KMS-11 (cell line): ENCODE results near the gene IGSF8.

ENCODE experiments used
- H2AFZ ChIP-seq: fragments of 200-600 bp; sonication (generic); 2 replicates; pipeline ENCODE4 v1.6.1; 2016; ENCODE audit warnings: antibody characterized with exemption, mixed run types, low read depth
- H3K27ac ChIP-seq: fragments of 200-600 bp; sonication (generic); 2 replicates; pipeline ENCODE4 v1.6.1; 2016; ENCODE audit warnings: mild to moderate bottlenecking, mixed run types
- H3K27me3 ChIP-seq: fragments of 200-600 bp; sonication (generic); 2 replicates; pipeline ENCODE4 v1.6.1; 2017; ENCODE audit warnings: mild to moderate bottlenecking, low read depth, mixed run types, moderate library complexity; ENCODE audit not compliant: insufficient read depth
- H3K36me3 ChIP-seq: fragments of 200-600 bp; sonication (generic); 2 replicates; pipeline ENCODE4 v1.6.1; 2017; ENCODE audit warnings: mild to moderate bottlenecking, mixed run types; ENCODE audit not compliant: insufficient read depth
- H3K4me1 ChIP-seq: fragments of 200-600 bp; sonication (generic); 2 replicates; pipeline ENCODE4 v1.6.1; 2016; ENCODE audit warnings: mild to moderate bottlenecking, low read depth, mixed run types; ENCODE audit not compliant: poor library complexity, severe bottlenecking
- H3K4me2 ChIP-seq: fragments of 200-600 bp; sonication (generic); 2 replicates; pipeline ENCODE4 v1.7.0; 2016; ENCODE audit warnings: mild to moderate bottlenecking, mixed run types
- H3K4me3 ChIP-seq: fragments of 200-600 bp; sonication (generic); IDR thresholded peaks from 2 replicates; pipeline ENCODE4 v1.6.1; 2017; ENCODE audit warnings: low read depth, low read length, mixed read lengths; ENCODE audit not compliant: insufficient read depth
- H3K79me2 ChIP-seq: fragments of 200-600 bp; sonication (generic); 2 replicates; pipeline ENCODE4 v1.6.1; 2016; ENCODE audit warnings: low read depth, mixed run types; ENCODE audit not compliant: insufficient read depth
- H3K9ac ChIP-seq: fragments of 200-600 bp; sonication (generic); 2 replicates; pipeline ENCODE4 v1.6.1; 2016; ENCODE audit warnings: mild to moderate bottlenecking, mixed run types
- H4K20me1 ChIP-seq: fragments of 200-600 bp; sonication (generic); 2 replicates; pipeline ENCODE4 v1.6.1; 2016; ENCODE audit warnings: mild to moderate bottlenecking, mixed run types; ENCODE audit not compliant: insufficient read depth
- TF ChIP-seq, protein P1 (sequence below): fragments of 200-600 bp; sonication (generic); conservative IDR thresholded peaks from 2 replicates; pipeline ENCODE4 v1.6.1; 2017; ENCODE audit warnings: low read depth, mild to moderate bottlenecking, antibody characterized with exemption, low read length, moderate library complexity, mixed read lengths

IGSF8 gene

DNA sequence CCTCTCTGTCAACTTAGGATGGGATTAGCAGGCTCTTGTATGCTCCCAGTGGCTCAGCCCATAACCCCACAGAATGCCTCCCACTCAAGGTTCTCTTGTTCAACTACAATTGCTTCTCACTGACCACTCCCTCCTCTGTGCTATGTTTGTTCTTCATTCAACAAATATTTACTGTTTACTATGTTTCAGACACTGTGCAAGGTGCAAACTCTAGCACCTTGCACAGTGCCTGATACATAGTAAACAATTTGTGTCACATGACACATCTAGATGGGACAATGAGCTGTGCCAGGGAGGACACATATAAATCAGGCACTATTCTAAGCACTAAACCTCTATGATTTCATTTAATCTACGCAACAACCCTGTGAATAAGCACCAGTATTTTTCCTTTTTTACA lies 32.5 kb upstream of the IGSF8 start:
- no peak overlapping the region for H3K4me2 ChIP-seq
- no peak overlapping the region for H3K4me3 ChIP-seq
- H4K20me1 ChIP-seq, result no peaks in the 10 kb centered on the region
- TF ChIP-seq, protein P1, sequence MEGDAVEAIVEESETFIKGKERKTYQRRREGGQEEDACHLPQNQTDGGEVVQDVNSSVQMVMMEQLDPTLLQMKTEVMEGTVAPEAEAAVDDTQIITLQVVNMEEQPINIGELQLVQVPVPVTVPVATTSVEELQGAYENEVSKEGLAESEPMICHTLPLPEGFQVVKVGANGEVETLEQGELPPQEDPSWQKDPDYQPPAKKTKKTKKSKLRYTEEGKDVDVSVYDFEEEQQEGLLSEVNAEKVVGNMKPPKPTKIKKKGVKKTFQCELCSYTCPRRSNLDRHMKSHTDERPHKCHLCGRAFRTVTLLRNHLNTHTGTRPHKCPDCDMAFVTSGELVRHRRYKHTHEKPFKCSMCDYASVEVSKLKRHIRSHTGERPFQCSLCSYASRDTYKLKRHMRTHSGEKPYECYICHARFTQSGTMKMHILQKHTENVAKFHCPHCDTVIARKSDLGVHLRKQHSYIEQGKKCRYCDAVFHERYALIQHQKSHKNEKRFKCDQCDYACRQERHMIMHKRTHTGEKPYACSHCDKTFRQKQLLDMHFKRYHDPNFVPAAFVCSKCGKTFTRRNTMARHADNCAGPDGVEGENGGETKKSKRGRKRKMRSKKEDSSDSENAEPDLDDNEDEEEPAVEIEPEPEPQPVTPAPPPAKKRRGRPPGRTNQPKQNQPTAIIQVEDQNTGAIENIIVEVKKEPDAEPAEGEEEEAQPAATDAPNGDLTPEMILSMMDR, result no peak
- no peak overlapping the region for H3K9ac ChIP-seq
- H2AFZ ChIP-seq, result no peak overlapping the region
- H3K36me3 ChIP-seq, result no peaks in the 10 kb centered on the region
- no peak overlapping the region for H3K27ac ChIP-seq
- no peaks in the 10 kb centered on the region for H3K27me3 ChIP-seq
- H3K79me2 ChIP-seq, result no peaks in the 10 kb centered on the region
- H3K4me1 ChIP-seq, result peaks cover 4% of the 10 kb centered on the region

DNA sequence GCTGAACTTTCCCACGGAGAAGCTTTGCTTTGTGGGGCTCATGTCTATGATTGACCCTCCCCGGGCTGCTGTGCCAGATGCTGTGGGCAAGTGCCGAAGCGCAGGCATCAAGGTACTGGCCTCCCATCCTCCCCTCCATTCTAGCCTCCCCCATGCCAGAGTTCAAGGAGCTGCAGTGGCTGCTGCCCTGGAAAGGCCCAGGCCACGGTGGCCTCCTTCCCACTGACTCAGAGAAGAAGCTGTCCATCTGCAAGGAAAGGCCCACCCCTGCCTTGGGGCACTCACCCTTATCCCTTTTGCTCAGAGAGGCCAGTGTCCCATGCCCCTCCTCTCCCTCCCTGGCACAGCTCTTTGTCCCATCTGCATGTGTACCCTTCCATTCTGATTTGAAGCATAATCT lies 32.1 kb upstream of the IGSF8 start:
- Histone ChIP-seq H3K79me2 (no peaks in the 10 kb centered on the region), H3K27ac (no peak overlapping the region), H3K9ac (no peak overlapping the region), H3K4me2 (no peak overlapping the region), H3K4me3 (no peak overlapping the region), H3K27me3 (no peaks in the 10 kb centered on the region), H2AFZ (no peak overlapping the region), H3K36me3 (no peaks in the 10 kb centered on the region), H3K4me1 (peaks cover 9% of the 10 kb centered on the region), H4K20me1 (no peaks in the 10 kb centered on the region)
- TF ChIP-seq, protein P1, result no peak

- no peaks in the 10 kb centered on the region for H3K36me3 ChIP-seq
- H3K27ac ChIP-seq, result no peak overlapping the region
- no peaks in the 10 kb centered on the region for H4K20me1 ChIP-seq
- peaks cover 11% of the 10 kb centered on the region for H3K4me1 ChIP-seq
- no peaks in the 10 kb centered on the region for H3K79me2 ChIP-seq
- H3K4me2 ChIP-seq, result no peak overlapping the region
- H3K9ac ChIP-seq, result no peak overlapping the region
- no peak overlapping the region for H2AFZ ChIP-seq
- no peak overlapping the region for H3K4me3 ChIP-seq
- no peaks in the 10 kb centered on the region for H3K27me3 ChIP-seq
- TF ChIP-seq, protein P1, result no peak
Measured at GRCh38 chr1:160129966-160130365, 31.5 kb upstream of the IGSF8 start.

DNA sequence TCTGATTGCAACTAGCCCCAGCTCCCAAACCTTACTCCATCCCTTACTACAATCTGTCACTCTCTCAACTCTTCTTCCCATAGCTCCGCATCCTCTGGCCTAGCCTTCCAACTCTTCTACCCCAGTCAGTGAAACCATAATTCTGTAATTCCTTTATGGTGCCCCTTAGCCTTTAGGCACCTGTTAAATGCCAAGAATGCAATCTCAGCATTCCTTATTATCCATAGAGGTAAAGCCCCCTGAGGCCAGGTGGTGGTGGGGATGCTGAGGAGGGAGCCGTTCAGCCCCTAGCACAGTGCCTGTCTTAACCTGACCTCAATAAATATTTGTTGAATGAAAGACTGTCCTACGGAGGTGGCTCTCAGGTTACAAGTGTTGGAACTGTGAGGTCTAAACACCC lies 31.1 kb upstream of the IGSF8 start:
- TF ChIP-seq, protein P1, result no peak
- no peak overlapping the region for H2AFZ ChIP-seq
- no peaks in the 10 kb centered on the region for H3K79me2 ChIP-seq
- no peak overlapping the region for H3K4me3 ChIP-seq
- no peaks in the 10 kb centered on the region for H3K27me3 ChIP-seq
- H4K20me1 ChIP-seq, result no peaks in the 10 kb centered on the region
- H3K4me2 ChIP-seq, result no peak overlapping the region
- H3K9ac ChIP-seq, result no peak overlapping the region
- H3K36me3 ChIP-seq, result no peaks in the 10 kb centered on the region
- no peak overlapping the region for H3K27ac ChIP-seq
- H3K4me1 ChIP-seq, result peaks cover 15% of the 10 kb centered on the region

- Histone ChIP-seq H3K79me2 (no peaks in the 10 kb centered on the region), H3K4me2 (no peak overlapping the region), H2AFZ (no peak overlapping the region), H3K27me3 (no peaks in the 10 kb centered on the region), H3K27ac (no peak overlapping the region), H3K9ac (no peak overlapping the region), H3K4me3 (no peak overlapping the region), H3K4me1 (peaks cover 17% of the 10 kb centered on the region), H4K20me1 (no peaks in the 10 kb centered on the region), H3K36me3 (no peaks in the 10 kb centered on the region)
- TF ChIP-seq, protein P1, result no peak
Measured at GRCh38 chr1:160129046-160129445, 30.6 kb upstream of the IGSF8 start.
